IPS DF 4.7 (cell line): ENCODE results near the gene PTPN14.

ENCODE experiments used
- DNase-seq: peaks from one replicate; pipeline ENCODE4 v3.0.0-alpha.2; 2013; ENCODE audit warnings: low spot score; ENCODE audit errors: extremely low read depth

Gene PTPN14

GRCh38 chr1:214455971-214456867, 95.2 kb downstream of the PTPN14 start:
- no peak for DNase-seq

- DNase-seq, result no peak
Measured at GRCh38 chr1:214455479-214455878, 95.9 kb downstream of the PTPN14 start.

- no peak for DNase-seq
Measured at GRCh38 chr1:214454569-214455396, 96.6 kb downstream of the PTPN14 start.

- DNase-seq, result no peak
Measured at GRCh38 chr1:214453109-214453722, 98.2 kb downstream of the PTPN14 start.

GRCh38 chr1:214452152-214452784, 99.1 kb downstream of the PTPN14 start:
- no peak for DNase-seq

- DNase-seq, result no peak
Measured at GRCh38 chr1:214451596-214451995, 99.8 kb downstream of the PTPN14 start.

- no peak for DNase-seq
Measured at GRCh38 chr1:214449371-214449770, 102.0 kb downstream of the PTPN14 start.

GRCh38 chr1:214448536-214448935, 102.9 kb downstream of the PTPN14 start:
- no peak for DNase-seq

GRCh38 chr1:214447557-214447871, 103.9 kb downstream of the PTPN14 start:
- no peak for DNase-seq

GRCh38 chr1:214446772-214447556, 104.4 kb downstream of the PTPN14 start:
- peak; percentile 97 for DNase-seq

GRCh38 chr1:214445831-214446614, 105.4 kb downstream of the PTPN14 start:
- DNase-seq, result no peak

- no peak for DNase-seq
Measured at GRCh38 chr1:214445199-214445598, 106.2 kb downstream of the PTPN14 start.

GRCh38 chr1:214444182-214444939, 107.0 kb downstream of the PTPN14 start:
- DNase-seq, result no peak

- DNase-seq, result no peak
Measured at GRCh38 chr1:214441119-214441518, 110.3 kb downstream of the PTPN14 start.

- no peak for DNase-seq
Measured at GRCh38 chr1:214440219-214440965, 111.0 kb downstream of the PTPN14 start.

GRCh38 chr1:214439352-214440119, 111.9 kb downstream of the PTPN14 start:
- no peak for DNase-seq

GRCh38 chr1:214438530-214438929, 112.9 kb downstream of the PTPN14 start:
- no peak for DNase-seq

GRCh38 chr1:214438075-214438474, 113.3 kb downstream of the PTPN14 start:
- DNase-seq, result no peak
